ENCODE results near the gene C2CD4A. TPM values are rescaled to one million over a fixed set of nuclear protein-coding genes. Genes with fewer than 3 reads are reported as not detected.

Gene C2CD4A
- total and polyA plus RNA-seq, 2 donors from 2014 or later: 0.17 to 5.3 TPM

DNA sequence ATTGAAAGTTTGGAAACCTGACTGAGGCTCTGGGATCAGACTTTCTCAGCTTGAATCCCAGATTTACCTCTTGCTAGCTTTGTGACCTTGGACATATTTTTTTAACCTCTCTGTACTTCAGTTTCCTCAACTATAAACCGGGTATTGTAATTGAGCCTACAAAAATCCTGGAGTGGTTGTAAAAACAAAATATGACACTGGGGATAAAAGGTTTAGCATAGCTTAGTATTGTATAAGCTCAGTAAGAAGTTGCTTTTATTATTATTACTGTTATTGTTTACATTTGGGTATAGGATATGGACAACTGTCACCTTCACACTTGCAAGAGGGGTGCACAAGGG, 21.5 kb downstream of the C2CD4A start:
- no peak for FAIRE-seq
- no peaks in the 10 kb centered on the region for H3K27me3 ChIP-seq (ENCODE audit: control insufficient read depth, insufficient read depth, low read length)
- DNase-seq: no peak
- H3K36me3 ChIP-seq (ENCODE audit: control insufficient read depth in 2 of 3, insufficient read depth in 3 of 3, low read length in 3 of 3): no peaks in the 10 kb centered on the region
- no peaks in the 10 kb centered on the region for H3K9me3 ChIP-seq (ENCODE audit: control insufficient read depth in 2 of 3, insufficient read depth in 1 of 3, low read length in 3 of 3)
- no peak overlapping the region for H3K27ac ChIP-seq (ENCODE audit: low read depth in 2 of 2, low read length in 2 of 2)
- peaks cover 0 to 7% (median 0%) of the 10 kb centered on the region in 3 donors for H3K4me1 ChIP-seq (ENCODE audit: control insufficient read depth in 2 of 3, insufficient read depth in 2 of 3, low read depth in 1 of 3, low read length in 3 of 3)
- intact Hi-C loops (cut with DNase I): no loop called here
- no peak overlapping the region for H3K4me3 ChIP-seq (ENCODE audit: low read length in 3 of 3)
- TF ChIP-seq, protein P1, sequence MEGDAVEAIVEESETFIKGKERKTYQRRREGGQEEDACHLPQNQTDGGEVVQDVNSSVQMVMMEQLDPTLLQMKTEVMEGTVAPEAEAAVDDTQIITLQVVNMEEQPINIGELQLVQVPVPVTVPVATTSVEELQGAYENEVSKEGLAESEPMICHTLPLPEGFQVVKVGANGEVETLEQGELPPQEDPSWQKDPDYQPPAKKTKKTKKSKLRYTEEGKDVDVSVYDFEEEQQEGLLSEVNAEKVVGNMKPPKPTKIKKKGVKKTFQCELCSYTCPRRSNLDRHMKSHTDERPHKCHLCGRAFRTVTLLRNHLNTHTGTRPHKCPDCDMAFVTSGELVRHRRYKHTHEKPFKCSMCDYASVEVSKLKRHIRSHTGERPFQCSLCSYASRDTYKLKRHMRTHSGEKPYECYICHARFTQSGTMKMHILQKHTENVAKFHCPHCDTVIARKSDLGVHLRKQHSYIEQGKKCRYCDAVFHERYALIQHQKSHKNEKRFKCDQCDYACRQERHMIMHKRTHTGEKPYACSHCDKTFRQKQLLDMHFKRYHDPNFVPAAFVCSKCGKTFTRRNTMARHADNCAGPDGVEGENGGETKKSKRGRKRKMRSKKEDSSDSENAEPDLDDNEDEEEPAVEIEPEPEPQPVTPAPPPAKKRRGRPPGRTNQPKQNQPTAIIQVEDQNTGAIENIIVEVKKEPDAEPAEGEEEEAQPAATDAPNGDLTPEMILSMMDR (IDR thresholded peaks at IDR 0.05; ENCODE audit: borderline replicate concordance, extremely low read depth, insufficient read depth): no peak
- no peak overlapping the region for H3K9ac ChIP-seq (ENCODE audit: low read length in 3 of 3)

DNA sequence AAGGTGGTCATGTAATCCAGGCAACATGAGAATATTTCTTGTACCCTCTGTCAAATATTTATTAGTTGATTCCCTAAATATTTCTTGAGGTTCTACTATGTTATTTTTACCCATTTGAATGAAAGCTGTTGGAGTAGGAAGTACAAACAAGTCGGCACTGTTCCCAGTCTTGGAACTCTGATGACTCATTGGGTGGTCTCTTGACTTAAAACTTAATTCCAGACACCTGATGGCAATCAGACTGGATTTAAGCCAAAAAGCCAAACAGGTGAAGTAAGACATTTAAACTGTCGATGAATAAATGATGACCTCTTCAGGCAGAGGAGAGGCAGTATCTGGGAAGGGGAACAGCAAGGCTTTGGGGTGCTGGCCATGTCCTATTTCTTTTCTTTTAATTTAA, 22.8 kb downstream of the C2CD4A start:
- Histone ChIP-seq H3K4me3 (ENCODE audit: low read length in 3 of 3) (no peak overlapping the region), H3K9ac (ENCODE audit: low read length in 3 of 3) (no peak overlapping the region), H3K36me3 (ENCODE audit: control insufficient read depth in 2 of 3, insufficient read depth in 3 of 3, low read length in 3 of 3) (no peaks in the 10 kb centered on the region), H3K27me3 (ENCODE audit: control insufficient read depth, insufficient read depth, low read length) (no peaks in the 10 kb centered on the region), H3K27ac (ENCODE audit: low read depth in 2 of 2, low read length in 2 of 2) (no peak overlapping the region), H3K4me1 (ENCODE audit: control insufficient read depth in 2 of 3, insufficient read depth in 2 of 3, low read depth in 1 of 3, low read length in 3 of 3) (peaks cover 0 to 7% (median 0%) of the 10 kb centered on the region in 3 donors), H3K9me3 (ENCODE audit: control insufficient read depth in 2 of 3, insufficient read depth in 1 of 3, low read length in 3 of 3) (no peaks in the 10 kb centered on the region)
- TF ChIP-seq, protein P1 (IDR thresholded peaks at IDR 0.05; ENCODE audit: borderline replicate concordance, extremely low read depth, insufficient read depth): no peak
- FAIRE-seq: no peak
- intact Hi-C loops (cut with DNase I): loop anchor here (5.0 kb wide), 1 partner anchor 63 kb away; no protein-coding TSS in a partner anchor
- no peak for DNase-seq

DNA sequence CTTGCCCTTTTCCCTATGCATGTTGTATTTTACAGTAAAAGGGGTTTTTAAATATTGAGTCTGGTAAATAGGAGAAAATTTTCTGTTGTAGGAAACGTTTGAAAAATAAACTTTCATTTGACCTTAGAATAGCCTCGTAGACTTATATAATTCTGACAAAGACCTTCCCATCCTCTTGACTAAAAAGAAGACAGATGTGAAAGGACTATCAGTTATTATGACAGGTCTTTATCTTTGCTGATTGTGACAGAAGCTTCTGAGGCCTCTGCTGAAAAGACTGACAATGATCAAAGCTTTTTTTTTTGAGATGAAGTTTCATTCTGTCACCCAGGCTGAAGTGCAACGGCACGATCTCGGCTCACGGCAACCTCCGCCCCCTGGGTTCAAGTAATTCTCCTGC, 24.2 kb downstream of the C2CD4A start:
- H3K4me3 ChIP-seq (ENCODE audit: low read length in 3 of 3): no peak overlapping the region
- H3K9ac ChIP-seq (ENCODE audit: low read length in 3 of 3): no peak overlapping the region
- no peak for FAIRE-seq
- no peaks in the 10 kb centered on the region for H3K36me3 ChIP-seq (ENCODE audit: control insufficient read depth in 2 of 3, insufficient read depth in 3 of 3, low read length in 3 of 3)
- no peak overlapping the region for H3K27ac ChIP-seq (ENCODE audit: low read depth in 2 of 2, low read length in 2 of 2)
- no peaks in the 10 kb centered on the region for H3K9me3 ChIP-seq (ENCODE audit: control insufficient read depth in 2 of 3, insufficient read depth in 1 of 3, low read length in 3 of 3)
- DNase-seq: no peak
- H3K27me3 ChIP-seq (ENCODE audit: control insufficient read depth, insufficient read depth, low read length): no peaks in the 10 kb centered on the region
- TF ChIP-seq, protein P1 (IDR thresholded peaks at IDR 0.05; ENCODE audit: borderline replicate concordance, extremely low read depth, insufficient read depth): no peak
- intact Hi-C loops (cut with DNase I): loop anchor here (5.0 kb wide), 1 partner anchor 61 kb away; no protein-coding TSS in a partner anchor
- H3K4me1 ChIP-seq (ENCODE audit: control insufficient read depth in 2 of 3, insufficient read depth in 2 of 3, low read depth in 1 of 3, low read length in 3 of 3): peaks cover 0 to 7% (median 0%) of the 10 kb centered on the region in 3 donors

DNA sequence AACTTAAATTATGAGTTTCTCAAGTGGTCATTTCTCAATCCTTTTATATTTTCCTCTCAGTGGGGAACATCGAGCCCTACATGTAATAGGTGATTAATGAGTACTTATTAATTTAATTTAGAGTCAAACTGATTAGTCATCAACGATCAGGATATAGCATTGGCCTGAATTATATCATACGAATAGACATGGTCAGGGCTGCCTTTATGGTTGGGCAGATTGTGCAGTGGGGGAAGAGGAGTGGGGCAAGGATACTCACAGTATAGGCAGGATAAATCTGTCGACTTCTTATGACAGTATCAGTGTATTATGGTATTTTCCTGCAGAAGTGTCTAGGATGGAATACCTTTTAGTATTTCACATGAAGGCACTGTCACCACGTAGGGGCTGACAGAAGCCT, 27.0 kb downstream of the C2CD4A start:
- intact Hi-C loops (cut with DNase I): loop anchor here (5.0 kb wide), 1 partner anchor 58 kb away; no protein-coding TSS in a partner anchor
- TF ChIP-seq, protein P1 (IDR thresholded peaks at IDR 0.05; ENCODE audit: borderline replicate concordance, extremely low read depth, insufficient read depth): no peak
- FAIRE-seq: no peak

More for the DNA sequence above, 27.0 kb downstream of the C2CD4A start:
- DNase-seq: no peak
- H3K9ac ChIP-seq (ENCODE audit: low read length in 3 of 3): no peak overlapping the region
- H3K4me1 ChIP-seq (ENCODE audit: control insufficient read depth in 2 of 3, insufficient read depth in 2 of 3, low read depth in 1 of 3, low read length in 3 of 3): no peaks in the 10 kb centered on the region
- H3K4me3 ChIP-seq (ENCODE audit: low read length in 3 of 3): no peak overlapping the region
- no peaks in the 10 kb centered on the region for H3K9me3 ChIP-seq (ENCODE audit: control insufficient read depth in 2 of 3, insufficient read depth in 1 of 3, low read length in 3 of 3)
- H3K27me3 ChIP-seq (ENCODE audit: control insufficient read depth, insufficient read depth, low read length): no peaks in the 10 kb centered on the region
- no peaks in the 10 kb centered on the region for H3K36me3 ChIP-seq (ENCODE audit: control insufficient read depth in 2 of 3, insufficient read depth in 3 of 3, low read length in 3 of 3)
- no peak overlapping the region for H3K27ac ChIP-seq (ENCODE audit: low read depth in 2 of 2, low read length in 2 of 2)
